Stimulated activated CD8-positive, alpha-beta memory T cell treated with anti-CD3 and anti-CD28 coated beads, Interleukin-15, amount 100 ng/mL, for 4 hours (primary cell): ENCODE measurements around the gene RAB1A.
"Not testable (repeated sequence)": the region's sequence is repeated elsewhere in the genome, so short reads cannot be mapped to it uniquely, and the experiment has no call there.

ENCODE experiments used
- DNase-seq, 2 donors: peaks; one replicate each; pipeline ENCODE4 v3.0.0-alpha.2; 2020; ENCODE audit warnings: low read depth in 2 of 2

Gene RAB1A

GRCh38 chr2:65129826-65130663 is at the start of gene RAB1A:
Gene RAB1A (minus strand): TSS chr2:65130106. CDS start chr2:65129915, 191 bp downstream.
- DNase-seq = peak; percentile 99

GRCh38 chr2:65177751-65178442 is 48.0 kb upstream of the RAB1A start:
- no peak for DNase-seq

GRCh38 chr2:65175894-65176530 is 46.1 kb upstream of the RAB1A start:
- DNase-seq = no peak

- not testable (repeated sequence) for DNase-seq
These were observed 44.1 kb upstream of the RAB1A start for GRCh38 chr2:65174031-65174430.

- no peak for DNase-seq
These were observed 43.3 kb upstream of the RAB1A start for GRCh38 chr2:65172994-65173790.

- not testable (repeated sequence) for DNase-seq
These were observed 40.9 kb upstream of the RAB1A start for GRCh38 chr2:65170611-65171477.

- DNase-seq = no peak
These were observed 39.8 kb upstream of the RAB1A start for GRCh38 chr2:65169760-65170136.

- no peak for DNase-seq
These were observed 35.7 kb upstream of the RAB1A start for GRCh38 chr2:65165558-65165957.

- no peak for DNase-seq
These were observed 34.6 kb upstream of the RAB1A start for GRCh38 chr2:65164426-65164891.

GRCh38 chr2:65161551-65162100 is 31.7 kb upstream of the RAB1A start:
- no peak for DNase-seq

- no peak for DNase-seq
These were observed 30.0 kb upstream of the RAB1A start for GRCh38 chr2:65159906-65160305.

GRCh38 chr2:65159261-65159660 is 29.4 kb upstream of the RAB1A start:
- no peak for DNase-seq

GRCh38 chr2:65158557-65158956 is 28.7 kb upstream of the RAB1A start:
- DNase-seq = no peak

- not testable (repeated sequence) for DNase-seq
These were observed 27.9 kb upstream of the RAB1A start for GRCh38 chr2:65157856-65158255.

- DNase-seq = no peak
These were observed 26.1 kb upstream of the RAB1A start for GRCh38 chr2:65156041-65156440.

- DNase-seq = no peak
These were observed 23.6 kb upstream of the RAB1A start for GRCh38 chr2:65153515-65153914.

GRCh38 chr2:65146078-65146477 is 16.2 kb upstream of the RAB1A start:
- no peak for DNase-seq

- DNase-seq = no peak
These were observed 14.7 kb upstream of the RAB1A start for GRCh38 chr2:65144571-65144970.

- no peak for DNase-seq
These were observed 12.6 kb upstream of the RAB1A start for GRCh38 chr2:65142515-65142914.

- no peak for DNase-seq
These were observed 7.4 kb upstream of the RAB1A start for GRCh38 chr2:65137197-65137775.
